IPS-NIHi7 (cell line): Measurements from ENCODE around the gene RGS6.

Experiments used
- DNase-seq: peaks from one replicate; pipeline ENCODE4 v3.0.0; 2012; ENCODE audit warnings: mixed read lengths; ENCODE audit errors: extremely low spot score

Gene RGS6

DNA sequence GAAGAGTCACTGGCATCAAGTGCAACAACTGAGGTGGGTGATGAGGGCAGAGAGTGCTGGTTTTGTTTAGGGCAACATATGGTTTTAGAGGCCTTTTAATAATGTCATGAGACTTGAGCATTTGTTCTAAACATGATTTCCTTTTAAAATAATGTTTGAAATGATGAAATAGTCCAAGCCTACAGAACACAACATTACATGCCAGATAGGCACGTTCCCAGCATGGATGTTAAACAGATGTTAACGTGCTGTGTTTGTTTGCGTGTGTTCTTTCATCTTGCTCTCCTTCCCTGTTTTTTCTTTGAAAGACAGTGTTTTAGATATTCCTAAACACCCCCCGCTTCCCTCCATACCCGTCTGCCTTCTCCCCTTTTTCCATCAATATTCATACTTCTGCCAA is 82.3 kb downstream of the RGS6 start:
- no peak for DNase-seq

DNA sequence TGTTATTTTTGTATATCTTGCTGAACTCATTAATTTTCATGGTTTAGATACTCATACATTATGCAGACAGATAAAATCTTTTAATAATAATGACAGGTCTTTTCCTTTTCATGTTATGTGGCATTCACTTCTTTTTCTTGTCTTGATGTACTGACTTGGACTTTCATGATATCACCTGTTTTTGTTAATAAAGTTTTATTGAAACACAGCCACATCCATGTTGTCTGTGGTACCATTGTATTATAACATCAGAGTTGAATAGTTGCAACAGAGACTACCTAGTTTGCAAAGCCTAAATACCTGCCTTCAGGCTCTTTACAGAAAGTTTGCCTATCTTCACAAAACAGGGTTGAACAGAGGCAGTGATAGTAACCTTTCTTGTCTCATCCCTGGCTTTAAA is 85.1 kb downstream of the RGS6 start:
- no peak for DNase-seq

DNA sequence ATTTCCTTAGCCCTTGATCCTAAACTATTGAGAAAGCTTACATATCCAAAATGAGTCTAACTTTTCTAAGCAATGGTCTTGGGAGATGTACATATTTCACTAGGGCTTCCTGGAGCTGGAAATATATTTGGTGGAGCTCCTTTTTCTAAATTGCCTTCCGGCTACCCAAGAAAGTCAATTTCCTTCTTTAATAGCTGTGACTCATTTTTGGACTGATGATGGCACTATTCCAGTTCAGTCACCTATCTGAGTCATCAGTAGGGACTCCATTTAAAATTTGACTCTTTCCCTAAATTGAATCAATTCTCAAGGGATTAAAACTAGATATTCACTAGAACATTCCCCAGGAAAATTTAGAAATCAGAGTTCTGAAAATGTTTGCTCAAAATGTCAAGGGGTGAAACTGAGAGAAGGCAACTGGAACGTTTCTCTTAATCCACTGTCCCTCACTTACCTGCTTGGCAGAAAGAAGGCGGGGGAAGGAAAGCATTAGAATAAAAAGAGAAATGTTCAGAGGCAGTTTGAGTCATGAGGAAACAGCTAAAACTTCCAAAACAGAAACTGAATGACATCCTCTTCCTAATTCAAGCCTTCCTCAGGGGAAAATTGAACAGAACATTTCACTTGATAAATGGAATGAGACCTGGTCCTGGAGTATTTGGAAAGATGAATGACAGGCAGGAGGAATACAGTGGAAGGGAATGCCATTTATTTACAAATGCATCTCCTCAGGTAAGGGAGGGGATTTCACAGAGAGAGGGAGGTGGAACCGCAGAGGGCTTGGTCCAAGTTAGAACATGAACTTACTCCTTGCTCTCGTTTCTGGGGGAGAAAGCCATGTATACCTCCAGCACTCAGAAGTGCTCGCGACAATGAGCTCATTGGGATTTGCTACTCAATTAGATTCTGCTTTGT is 91.2 kb downstream of the RGS6 start:
- peak; percentile 17 for DNase-seq

DNA sequence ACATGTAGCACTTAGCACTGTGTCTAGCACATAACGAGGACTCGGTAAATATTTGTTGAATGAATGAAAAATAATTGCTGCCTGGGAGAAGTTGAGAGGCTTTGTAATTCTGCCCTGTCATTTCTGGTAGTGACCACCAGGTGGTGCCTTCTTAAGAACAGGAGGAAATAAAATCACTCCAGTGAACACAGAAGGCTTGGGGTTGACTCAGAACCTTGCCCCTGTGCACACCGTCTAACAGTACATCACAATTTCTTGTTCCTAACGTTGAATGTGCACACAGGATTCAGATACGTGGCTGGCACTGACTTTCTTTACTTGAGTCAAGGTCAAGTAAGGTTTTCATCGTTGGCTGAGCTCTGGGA is 91.8 kb downstream of the RGS6 start:
- peak; percentile 71 for DNase-seq

DNA sequence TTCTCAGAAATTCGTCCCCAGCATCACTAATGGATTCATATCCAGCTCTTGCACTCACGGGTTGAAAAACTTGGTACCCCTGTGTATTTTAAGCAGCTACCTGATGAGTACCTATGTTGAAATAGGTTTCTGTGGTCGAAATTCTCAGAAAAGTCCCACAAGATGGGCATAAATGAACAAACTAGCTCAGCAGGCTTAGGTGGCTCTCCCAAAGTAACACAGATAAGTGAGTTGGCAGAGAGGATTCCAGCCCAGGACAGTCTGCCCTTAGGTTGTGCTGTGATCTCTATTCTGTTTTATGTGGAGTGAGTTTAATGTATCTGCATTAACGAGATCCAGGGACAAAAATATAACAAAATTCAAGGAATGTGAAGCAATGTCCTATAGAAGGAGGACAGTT is 92.3 kb downstream of the RGS6 start:
- DNase-seq: no peak

DNA sequence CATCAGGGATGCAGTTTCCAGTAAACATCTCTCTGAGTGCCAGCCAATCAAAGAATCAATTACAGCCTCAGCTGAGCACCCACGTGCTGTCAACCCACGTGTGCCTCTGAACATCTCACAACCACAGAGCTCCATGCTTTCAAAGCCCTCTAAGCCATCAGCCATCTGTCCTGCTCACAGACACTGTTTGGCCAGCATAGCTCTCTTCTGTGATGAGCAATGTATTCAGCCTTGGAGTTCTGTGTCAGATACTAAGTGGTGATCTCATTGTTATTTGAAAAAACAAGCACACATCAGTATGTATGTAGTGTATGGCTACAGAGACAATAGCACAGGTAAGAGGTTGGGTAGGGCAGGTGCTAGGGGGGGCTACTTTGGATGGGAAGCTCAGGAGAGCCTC is 94.3 kb downstream of the RGS6 start:
- DNase-seq: no peak

DNA sequence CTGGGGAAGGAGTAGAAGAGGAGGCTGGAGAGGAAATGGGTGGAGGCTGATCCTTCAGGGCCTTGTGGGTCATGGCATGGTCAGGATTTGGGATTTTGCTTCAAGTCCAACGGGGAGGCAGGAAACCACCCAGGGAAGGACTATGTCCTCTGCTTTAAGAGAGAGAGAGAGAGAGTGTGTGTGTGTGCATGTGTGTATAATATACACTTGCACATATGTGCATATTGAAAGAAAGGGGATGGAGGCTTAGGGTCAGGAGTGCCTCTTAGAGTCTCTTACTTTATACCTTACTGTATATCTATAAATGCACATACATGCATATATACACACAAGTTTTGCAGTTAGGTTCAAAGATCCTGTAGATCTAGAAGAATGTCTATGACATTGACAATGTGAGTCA is 94.8 kb downstream of the RGS6 start:
- DNase-seq: no peak

DNA sequence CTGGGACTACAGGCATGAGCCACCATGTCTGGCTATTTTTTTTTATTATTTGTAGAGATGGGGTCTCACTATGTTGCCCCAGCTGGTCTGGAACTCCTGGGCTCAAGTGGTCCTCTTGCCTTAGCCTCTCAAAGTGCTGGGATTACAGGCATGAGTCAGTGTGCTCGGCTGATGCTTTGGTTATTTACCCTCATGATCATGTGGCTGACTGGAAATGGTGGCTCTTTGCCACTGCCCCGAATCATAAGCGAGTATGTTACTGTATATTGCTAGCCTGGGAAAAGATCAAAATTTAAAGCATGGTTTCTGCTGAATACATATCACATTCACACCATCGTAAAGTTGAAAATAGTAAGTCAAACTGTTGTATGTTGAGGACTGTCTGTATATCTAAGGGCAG is 101.1 kb downstream of the RGS6 start:
- no peak for DNase-seq

DNA sequence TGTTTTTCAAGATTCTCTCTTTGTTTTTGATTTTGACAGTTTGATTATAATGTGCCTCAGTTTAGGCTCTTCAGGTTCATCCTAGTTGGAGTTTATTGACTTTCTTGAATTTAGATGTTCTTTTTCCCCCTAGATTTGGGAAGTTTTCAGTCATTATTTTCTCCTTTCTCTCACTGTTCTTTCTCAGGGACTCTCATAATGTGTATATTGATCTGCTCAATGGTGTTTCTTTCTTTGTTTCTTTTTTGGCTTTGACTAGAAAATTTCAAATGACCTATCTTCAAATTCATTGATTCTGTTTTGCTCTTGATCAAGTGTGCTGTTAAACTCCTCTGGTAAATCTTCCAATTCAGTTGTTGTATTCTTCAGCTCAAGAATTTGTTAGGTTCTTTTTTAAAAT is 108.3 kb downstream of the RGS6 start:
- no peak for DNase-seq

DNA sequence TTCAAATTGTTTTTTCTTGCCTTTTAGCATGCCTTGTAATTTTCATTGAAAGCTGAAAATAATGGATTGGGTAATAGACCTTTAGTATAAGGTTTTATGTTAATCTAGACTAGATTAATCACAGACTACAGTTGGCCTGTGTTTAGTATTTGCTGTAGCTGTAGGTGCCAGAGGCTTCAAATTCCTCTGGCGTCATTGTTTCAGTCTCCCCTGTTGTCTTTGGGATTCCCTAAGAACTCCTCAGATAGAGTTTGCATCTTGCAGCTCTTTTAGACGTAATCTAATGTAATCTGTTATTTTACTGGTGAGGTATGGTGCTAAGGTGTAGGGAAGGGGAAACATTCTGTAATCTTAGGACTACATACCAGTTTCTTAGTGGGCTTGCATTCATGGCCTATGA is 113.0 kb downstream of the RGS6 start:
- no peak for DNase-seq

DNA sequence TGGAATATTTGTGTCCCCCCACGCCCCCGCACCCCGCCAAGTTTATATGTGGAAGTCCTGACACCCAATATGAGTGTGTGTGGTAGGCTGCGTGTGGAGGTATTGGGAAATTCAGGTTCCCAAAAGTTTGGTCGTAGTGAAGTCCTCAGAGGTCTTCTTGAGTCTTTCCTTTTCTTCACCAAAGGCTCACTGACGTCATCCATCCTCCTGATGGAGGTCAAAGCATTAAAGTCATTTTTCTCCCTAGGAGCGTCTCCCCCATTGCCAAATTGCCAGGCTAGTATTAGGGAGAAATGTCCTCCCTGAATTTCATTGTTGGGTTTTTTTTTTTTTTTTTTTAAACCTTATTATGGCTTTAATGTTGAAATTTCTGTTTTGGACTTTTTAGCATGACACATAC is 113.7 kb downstream of the RGS6 start:
- DNase-seq: no peak

DNA sequence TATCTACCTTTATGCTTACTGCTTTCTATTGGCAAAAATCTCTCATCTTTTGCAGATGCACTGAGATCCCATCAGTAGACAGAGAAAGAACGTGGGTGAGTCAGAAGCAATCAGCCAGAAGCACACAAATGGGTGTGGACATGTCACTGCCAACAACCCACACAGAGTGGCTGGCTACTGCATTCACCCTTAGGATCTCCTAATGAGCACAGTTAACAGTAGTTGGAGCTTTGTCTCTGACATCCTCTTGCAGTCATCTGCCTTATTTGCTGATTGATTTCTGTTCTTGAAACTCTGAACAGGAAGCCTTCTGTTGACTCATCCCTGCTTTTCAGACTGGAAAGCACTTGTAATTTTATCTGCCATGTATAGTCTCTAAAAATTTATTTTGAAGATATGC is 117.2 kb downstream of the RGS6 start:
- no peak for DNase-seq

DNA sequence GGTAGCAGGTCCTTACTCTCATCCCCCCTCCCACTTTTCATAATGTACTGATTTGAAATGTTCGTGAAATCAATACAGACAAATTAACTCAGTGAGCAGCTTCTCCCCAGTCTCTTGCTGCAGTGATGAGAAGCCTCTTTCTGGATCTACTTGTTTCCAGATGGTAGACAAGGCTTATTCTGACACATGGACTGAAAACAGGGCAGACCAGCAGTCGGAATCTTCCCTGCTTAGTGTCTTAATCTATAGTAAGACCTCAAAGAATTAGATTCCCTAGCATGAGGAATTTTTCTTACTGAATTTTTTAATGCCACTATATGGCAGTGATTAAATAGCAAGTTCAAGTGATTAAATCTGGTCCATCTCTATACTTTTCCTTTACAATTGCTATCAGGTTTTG is 120.1 kb downstream of the RGS6 start:
- DNase-seq: no peak

DNA sequence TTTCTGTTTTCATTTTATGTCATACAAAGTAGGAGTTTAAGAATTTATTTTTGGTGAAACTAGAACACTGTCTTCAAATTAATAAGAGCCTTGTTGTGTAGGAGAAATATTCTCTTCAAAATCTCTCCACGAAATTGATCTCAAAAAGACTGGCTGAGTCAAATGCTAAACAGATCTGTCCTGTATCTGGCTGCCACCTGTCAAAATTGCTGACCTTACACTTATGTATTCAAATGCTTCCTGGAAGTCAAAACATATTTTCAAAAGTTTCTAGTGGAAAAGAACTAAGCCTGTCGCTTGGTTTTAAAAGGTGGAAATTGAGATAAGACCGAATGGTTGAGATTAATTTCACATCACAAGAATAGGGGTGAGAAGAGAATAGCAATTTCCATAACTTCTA is 121.4 kb downstream of the RGS6 start:
- DNase-seq: no peak

DNA sequence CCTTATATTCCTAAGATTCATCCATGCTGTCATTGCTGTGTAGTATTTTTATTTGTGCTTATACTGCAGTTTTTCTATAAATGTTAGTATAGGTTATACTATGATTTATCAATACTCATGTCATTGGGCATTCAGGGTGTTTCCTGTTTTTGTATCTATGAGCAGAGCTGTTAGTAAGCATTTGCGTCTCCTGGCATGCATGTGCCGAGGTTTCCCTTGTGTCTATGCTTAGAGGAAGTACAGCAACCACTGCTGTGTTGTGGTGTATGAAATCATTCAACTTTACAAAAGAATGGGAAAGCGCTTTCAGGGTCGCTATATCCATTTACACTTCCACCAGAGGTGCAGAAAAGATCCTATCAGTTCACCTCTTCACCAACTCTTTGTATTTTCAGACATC is 122.7 kb downstream of the RGS6 start:
- no peak for DNase-seq

DNA sequence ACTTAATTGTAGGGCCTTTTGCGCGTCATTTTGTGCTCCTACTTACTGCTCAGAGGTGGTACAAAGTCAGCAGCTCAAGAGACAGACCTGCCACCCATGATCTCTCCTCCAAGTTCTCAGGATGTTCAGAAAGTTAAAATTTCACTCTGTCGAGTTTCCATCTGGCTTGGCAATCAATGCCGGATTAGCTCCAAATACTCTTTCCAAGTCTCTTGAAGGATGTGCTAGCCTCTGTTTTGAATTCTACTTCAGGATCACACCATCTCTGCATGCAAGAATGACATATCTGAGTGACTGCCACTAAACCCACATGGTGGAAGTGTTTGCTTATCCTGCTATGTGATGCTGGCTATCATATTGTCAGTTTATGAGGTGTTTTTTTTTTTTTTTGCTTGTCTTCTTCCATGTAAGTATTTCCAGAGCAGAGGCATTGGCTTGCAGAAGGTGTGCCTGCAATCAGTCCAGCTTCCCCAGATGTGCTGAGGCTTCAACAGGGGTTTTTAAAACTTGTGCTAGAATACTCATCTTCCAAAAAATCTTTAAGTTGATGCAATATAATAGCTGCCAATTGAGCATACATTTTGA is 125.6 kb downstream of the RGS6 start:
- DNase-seq: no peak

DNA sequence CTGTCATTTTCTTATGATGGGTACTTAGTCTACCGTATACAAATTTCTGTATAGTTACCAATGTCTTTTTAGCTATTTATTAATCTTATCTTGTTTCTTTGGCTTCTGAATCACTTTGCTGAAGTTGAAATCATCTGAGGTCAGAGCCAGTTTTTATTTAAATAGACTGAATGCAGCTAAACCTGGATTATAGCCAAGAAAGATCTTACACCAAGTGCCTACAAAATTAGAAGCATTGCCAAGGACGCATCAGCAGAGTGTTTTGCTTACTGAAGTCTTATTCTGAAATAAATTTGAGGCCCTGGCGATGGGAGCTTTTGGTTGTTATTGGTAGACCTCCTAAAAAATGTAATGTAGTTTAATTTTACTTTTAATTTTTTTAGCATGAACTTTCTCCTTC is 128.2 kb downstream of the RGS6 start:
- no peak for DNase-seq

DNA sequence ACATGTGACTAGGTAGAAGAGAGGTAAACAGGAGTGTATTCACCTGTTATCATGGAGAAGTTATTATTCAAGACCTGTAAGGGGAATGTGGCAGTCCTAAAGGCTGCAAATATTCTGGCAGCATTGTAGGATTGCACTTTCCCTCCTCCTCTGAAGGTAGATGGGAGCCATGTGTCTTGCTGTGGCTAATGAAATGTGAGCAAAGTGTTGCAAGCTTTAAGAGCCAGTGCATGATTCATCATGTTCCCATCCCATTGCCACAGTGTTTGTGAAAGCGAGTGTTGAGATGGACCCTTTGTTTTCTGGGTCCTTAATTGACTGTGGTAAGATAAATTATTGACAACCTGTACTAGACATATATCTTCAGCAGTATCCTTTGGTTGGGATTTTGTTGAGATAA is 128.7 kb downstream of the RGS6 start:
- no peak for DNase-seq

DNA sequence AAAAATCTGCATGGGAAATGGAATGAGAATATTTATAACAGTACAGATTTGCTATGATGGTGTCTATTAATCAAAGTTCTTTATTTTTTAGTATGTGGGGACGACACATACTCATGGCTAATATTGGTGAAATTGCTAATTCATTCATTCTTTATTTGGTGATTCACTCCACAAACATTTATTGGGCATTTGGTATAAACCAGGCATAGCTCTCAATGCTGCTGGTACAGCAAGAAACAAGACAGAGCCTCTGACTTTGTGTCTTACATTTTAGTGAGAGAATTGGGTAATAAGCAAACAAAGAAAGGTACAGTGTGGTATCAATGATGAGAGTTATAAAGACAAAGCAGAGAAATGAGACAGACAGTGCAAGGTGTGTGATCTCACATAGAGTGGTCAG is 129.5 kb downstream of the RGS6 start:
- no peak for DNase-seq

DNA sequence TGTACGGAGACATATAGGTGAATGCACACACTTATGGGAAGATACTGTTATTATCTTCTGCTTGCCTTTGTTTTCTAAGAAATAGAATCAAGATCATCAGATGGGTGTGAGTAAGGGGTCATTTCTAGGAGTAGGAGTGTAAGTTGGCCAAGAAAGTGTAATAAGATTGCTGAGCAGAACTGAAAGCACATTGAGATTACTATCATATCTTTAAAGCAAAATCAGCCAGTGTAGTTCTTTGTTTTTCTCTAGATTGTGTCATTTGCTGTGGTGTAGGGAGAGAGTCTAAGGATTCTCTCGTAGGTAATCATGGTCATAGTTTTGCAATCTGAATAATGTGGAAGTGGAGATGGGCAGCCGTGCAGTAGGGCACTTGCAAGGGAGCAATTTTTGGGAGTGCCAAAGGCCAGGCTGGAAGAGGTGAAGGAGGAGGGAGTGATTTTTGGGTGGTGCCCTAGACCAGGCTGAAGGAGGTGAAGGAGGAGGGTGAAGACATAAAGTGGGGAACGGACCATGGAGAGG is 131.6 kb downstream of the RGS6 start:
- DNase-seq: no peak

DNA sequence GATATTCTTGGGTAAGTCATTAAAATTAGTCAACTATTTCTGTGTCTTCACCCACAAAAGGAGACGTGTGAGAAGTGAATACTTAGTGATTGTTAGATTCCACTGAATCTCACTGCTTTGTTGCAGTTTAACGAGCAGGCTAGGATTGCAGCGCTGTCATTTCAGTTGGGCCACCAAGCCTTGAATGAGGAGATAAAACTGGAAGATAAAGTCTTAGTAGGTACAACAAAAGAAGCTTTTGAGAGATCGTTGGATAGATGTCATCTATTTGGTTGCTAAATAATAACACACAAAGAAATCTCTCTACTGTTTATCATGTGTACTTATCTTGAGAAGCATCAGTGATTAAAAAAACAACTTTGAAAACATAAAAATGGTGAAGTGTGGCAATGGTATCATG is 132.3 kb downstream of the RGS6 start:
- DNase-seq: no peak

DNA sequence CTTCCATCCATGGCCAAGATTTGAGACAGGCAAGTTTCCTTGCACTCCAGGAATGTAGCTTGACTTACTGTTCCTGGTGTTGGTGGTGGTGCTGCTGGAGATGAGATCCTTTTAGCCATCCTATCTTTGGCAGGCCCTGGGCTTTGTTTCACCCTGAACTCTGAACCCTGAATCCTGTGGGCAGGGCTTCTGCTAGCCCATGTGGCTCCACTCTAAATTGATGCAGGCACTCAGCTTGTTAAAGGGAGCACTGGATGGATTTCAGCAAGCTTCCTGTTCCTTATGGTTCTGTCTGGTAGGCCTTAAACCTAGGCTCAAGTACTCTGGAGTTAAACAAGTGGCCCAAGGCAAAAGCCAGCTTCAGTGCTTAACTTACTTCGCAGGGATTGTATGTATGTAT is 138.2 kb downstream of the RGS6 start:
- no peak for DNase-seq

DNA sequence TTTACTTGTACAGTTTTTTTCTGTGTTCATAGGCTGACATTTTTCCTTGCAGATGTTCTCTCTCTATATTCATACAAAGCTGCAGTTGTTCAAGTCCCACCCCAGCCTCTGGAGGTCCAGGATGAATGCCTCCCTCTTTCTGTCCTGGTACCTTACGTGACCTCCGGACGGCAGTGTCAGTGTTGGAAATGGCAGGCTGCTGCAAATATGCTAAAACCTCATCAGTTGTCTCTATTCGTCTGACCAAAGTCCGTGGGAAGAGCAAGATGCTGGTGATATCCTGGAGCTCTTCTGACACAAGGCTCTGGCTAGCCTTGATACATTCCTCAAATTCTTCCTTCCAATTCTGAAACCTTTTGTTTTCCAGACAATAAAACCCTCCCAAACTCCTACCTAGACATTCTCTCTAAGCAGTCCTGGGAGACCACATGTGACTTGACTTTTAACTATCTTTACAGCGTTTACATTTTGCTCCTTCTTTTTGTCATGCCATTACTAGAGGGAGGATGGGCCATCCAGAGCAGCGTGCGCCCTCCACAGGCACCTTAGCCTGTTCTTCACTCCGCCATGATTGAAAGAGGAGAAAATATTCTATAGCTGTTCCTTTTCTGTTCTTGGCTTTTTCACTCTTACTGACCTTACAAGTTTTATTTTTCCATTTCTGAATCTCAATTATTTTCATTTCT is 143.6 kb downstream of the RGS6 start:
- DNase-seq: peak; percentile 20
